T-cell (primary cell): ENCODE data around the gene GCSAML. TPM values are rescaled to one million over a fixed set of nuclear protein-coding genes. Genes with fewer than 3 reads are reported as not detected.

Source experiments
- ATAC-seq, 4 experiments: fragments of 200-7000 bp in 3 of 4; fragments of 150-1000 bp in 1 of 4; cut with Tn5 transposase; replicated peaks in 1 of 4; 1 replicate in 3 of 4; 2 replicates in 1 of 4; pipeline ENCODE4 v1.10.0; 2021; ENCODE audit warnings: moderate library complexity in 3 of 4, mild to moderate bottlenecking in 2 of 4, moderate number of reproducible peaks in 1 of 4
- CTCF ChIA-PET, 2 donors: fragments of 300-600 bp; sonication (Branson Sonifier 250); formaldehyde crosslinking; loops; one replicate each; lab custom pipeline; 2022; ENCODE audit warnings: antibody characterized with exemption in 2 of 2; lab: Charles Lee
- POLR2A ChIA-PET, 2 donors: fragments of 300-600 bp; sonication (Branson Sonifier 250); formaldehyde crosslinking; loops; one replicate each; lab custom pipeline; 2022; ENCODE audit warnings: antibody characterized with exemption in 2 of 2; lab: Charles Lee
- DNase-seq, 35 experiments: peaks; one replicate each; pipeline versions ENCODE4 v3.0.0 to v3.0.0-alpha.2; 2013 to 2023
- H3K27ac ChIP-seq: one replicate; pipeline ENCODE4 v1.5.1; 2013; ENCODE audit warnings: low read length
- H3K27me3 ChIP-seq, 2 experiments: replicated peaks in 1 of 2; 1 replicate in 1 of 2; 2 replicates in 1 of 2; pipeline versions ENCODE4 v1.6.1 to v1.7.0; 2013; ENCODE audit warnings: low read length in 1 of 2, mixed read lengths in 1 of 2; ENCODE audit not compliant: control insufficient read depth in 2 of 2, insufficient read depth in 2 of 2; ENCODE audit errors: extremely low read depth in 1 of 2
- H3K36me3 ChIP-seq, 2 donors: 1 replicate in 1 of 2; 2 replicates in 1 of 2; pipeline versions ENCODE4 v1.6.1 to v1.7.0; 2013; ENCODE audit warnings: low read length in 1 of 2; ENCODE audit not compliant: control insufficient read depth in 2 of 2, insufficient read depth in 1 of 2; ENCODE audit errors: extremely low read depth in 1 of 2
- H3K4me1 ChIP-seq, 2 experiments: 1 replicate in 1 of 2; 2 replicates in 1 of 2; pipeline versions ENCODE4 v1.6.1 to v1.7.0; 2013; ENCODE audit warnings: low read length in 2 of 2, mixed read lengths in 1 of 2; ENCODE audit not compliant: insufficient read depth in 2 of 2, control insufficient read depth in 1 of 2; ENCODE audit errors: extremely low read depth in 1 of 2
- H3K4me3 ChIP-seq, 2 donors: 1 replicate in 1 of 2; 2 replicates in 1 of 2; pipeline versions ENCODE4 v1.5.1 to v1.7.0; 2013; ENCODE audit warnings: mild to moderate bottlenecking in 2 of 2, low read length in 1 of 2, moderate library complexity in 1 of 2; ENCODE audit not compliant: control insufficient read depth in 1 of 2; ENCODE audit errors: extremely low read depth in 1 of 2
- H3K9me3 ChIP-seq: 2 replicates; pipeline ENCODE4 v1.7.0; 2013
- H3K27ac Mint-ChIP-seq, 2 donors: one replicate each; pipeline ENCODE4 v1.8.0; 2020 to 2021; ENCODE audit warnings: mild to moderate bottlenecking in 2 of 2, mixed read lengths in 2 of 2
- H3K27me3 Mint-ChIP-seq, 2 donors: one replicate each; pipeline ENCODE4 v1.8.0; 2021 to 2022; ENCODE audit warnings: mixed read lengths in 2 of 2
- H3K36me3 Mint-ChIP-seq: one replicate; pipeline ENCODE4 v1.8.0; 2021; ENCODE audit warnings: mixed read lengths
- H3K4me1 Mint-ChIP-seq, 3 donors: one replicate each; pipeline ENCODE4 v1.8.0; 2020 to 2022; ENCODE audit warnings: mixed read lengths in 3 of 3, mild to moderate bottlenecking in 1 of 3
- H3K4me3 Mint-ChIP-seq, 3 donors: one replicate each; pipeline ENCODE4 v1.8.0; 2020 to 2022; ENCODE audit warnings: mild to moderate bottlenecking in 3 of 3, mixed read lengths in 3 of 3, moderate library complexity in 3 of 3
- H3K9me3 Mint-ChIP-seq, 3 donors: one replicate each; pipeline ENCODE4 v1.8.0; 2020 to 2022; ENCODE audit warnings: mixed read lengths in 3 of 3
- WGBS: methylation state at CpG from one replicate; pipeline ENCODE4 v1.1.5; 2013; ENCODE audit warnings: missing lambda C conversion rate; ENCODE audit not compliant: insufficient coverage; 5-methylcytosine and 5-hydroxymethylcytosine counted together
- total RNA-seq, 35 experiments: library from RNA in 6 of 35; stranded (reverse) in 6 of 35; fragments of 120-200 nt in 1 of 35; gene quantifications; one replicate each; pipeline versions ENCODE4 v1.2.1 to v1.2.4 and lab custom pipeline; 2013 to 2026

GCSAML gene
- total RNA-seq, 5 donors from 2014 or later (not counting 1 experiment from before 2014, with no cell fraction given) = 0.26 to 0.85 (median 0.36) TPM; not detected in 1

DNA sequence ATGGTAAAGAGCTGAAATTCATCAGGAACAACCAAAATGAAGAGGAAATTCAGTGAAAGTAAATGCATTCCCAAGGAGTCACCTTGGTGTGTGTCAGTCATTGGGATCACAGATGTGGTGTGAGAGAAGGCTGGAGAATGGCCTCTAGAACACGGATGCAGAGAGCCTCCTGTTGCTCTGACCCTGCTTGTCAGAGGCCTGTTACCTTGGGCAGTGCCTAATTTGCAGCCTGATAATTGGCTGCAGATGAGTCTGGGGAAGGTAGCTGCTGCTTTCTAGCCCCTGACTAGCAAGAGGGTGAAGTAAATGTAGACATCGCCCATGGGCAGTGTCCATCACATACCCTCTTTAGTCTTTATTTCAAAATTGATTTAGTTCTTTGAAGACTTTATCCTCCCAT, 3.3 kb downstream of the GCSAML start:
- DNase-seq = no peak
- peaks cover 8 to 10% (median 8%) of the 10 kb centered on the region in 3 donors for H3K4me1 Mint-ChIP-seq
- H3K36me3 ChIP-seq = no peaks in the 10 kb centered on the region
- WGBS = 56% methylated on average over 1 of the region's 2 CpGs
- no peaks in the 10 kb centered on the region for H3K9me3 ChIP-seq
- H3K4me1 ChIP-seq = no peaks in the 10 kb centered on the region
- no peaks in the 10 kb centered on the region for H3K36me3 Mint-ChIP-seq
- no peak overlapping the region for H3K27ac ChIP-seq
- no peak overlapping the region for H3K27ac Mint-ChIP-seq
- H3K9me3 Mint-ChIP-seq = no peaks in the 10 kb centered on the region
- no peak overlapping the region for H3K4me3 ChIP-seq
- ChIA-PET CTCF (interaction anchor here in 1 of 2 donors (0.6 kb wide), 1 partner anchor 161 kb away, joined by 4 read pairs; no protein-coding TSS in a partner anchor), POLR2A (no interaction called here)
- H3K27me3 ChIP-seq = peaks cover 0 to 3% of the 10 kb centered on the region in 2 experiments
- peaks cover 14 to 15% of the 10 kb centered on the region in 2 donors for H3K27me3 Mint-ChIP-seq
- no peak overlapping the region for H3K4me3 Mint-ChIP-seq
- ATAC-seq = no peak

DNA sequence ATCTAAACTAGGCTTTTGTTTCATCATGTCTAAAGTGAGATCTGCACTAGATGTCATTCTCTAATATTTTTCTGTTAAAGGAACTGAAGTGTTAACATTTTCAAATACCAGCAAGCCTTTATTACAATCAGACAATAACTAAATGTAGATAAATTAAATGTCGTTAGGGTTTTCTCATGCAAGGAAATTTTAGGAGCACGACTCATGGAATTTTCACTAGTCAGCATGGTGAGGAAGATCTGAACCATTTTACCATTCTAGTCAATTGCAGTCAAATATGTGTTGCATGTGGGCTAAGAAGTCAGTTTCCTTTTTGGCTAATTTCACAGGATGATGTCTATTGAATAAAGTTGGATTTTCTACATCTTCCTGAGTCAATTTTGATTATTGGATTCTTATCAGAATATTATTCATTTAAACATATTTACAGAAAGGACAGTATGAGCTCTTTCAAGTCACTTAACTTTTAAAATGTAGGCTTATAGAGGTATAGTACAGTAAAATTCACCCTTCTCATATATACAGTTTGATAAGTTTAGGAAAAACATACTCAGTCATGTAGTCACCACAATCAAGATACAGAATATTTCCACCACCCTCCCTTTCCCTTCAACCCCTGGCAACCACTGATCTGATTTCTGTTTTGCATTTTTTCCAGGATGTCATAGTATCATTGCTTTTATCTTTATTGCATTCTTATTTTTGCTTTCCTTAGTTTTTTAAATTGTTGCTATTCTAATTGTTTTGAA, 9.2 kb downstream of the GCSAML start:
- ChIA-PET POLR2A (no interaction called here), CTCF (no interaction called here)
- Histone ChIP-seq H3K9me3 (no peaks in the 10 kb centered on the region), H3K4me1 (no peaks in the 10 kb centered on the region), H3K27me3 (no peaks in the 10 kb centered on the region), H3K4me3 (no peak overlapping the region), H3K27ac (no peak overlapping the region), H3K36me3 (no peaks in the 10 kb centered on the region)
- H3K27me3 Mint-ChIP-seq = peaks cover 0 to 7% of the 10 kb centered on the region in 2 donors
- WGBS = no CpG with 5 or more reads among the region's 2 CpGs
- ATAC-seq (no peak), DNase-seq (no peak)
- H3K9me3 Mint-ChIP-seq = no peaks in the 10 kb centered on the region
- no peak overlapping the region for H3K4me3 Mint-ChIP-seq
- H3K4me1 Mint-ChIP-seq = no peaks in the 10 kb centered on the region
- no peak overlapping the region for H3K27ac Mint-ChIP-seq
- H3K36me3 Mint-ChIP-seq = no peaks in the 10 kb centered on the region

DNA sequence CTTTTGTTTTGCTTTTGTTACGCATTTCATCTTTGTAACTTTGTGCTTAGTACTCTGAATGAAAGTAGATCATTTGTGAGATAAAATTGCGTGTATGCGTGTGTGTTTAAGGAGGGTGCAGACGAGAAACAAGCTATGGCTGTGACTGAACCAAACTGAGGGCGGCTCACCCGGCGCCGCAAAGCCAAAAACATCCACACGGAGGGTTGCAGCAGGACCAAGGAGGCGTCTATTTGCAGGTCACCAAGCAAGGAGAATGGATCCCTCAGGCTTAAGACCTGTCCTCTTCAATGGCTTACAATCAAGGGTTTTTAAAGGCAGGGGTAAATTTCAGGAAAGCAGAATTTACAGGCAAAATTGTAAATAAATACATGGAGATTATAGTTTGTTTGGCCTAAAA, 12.8 kb downstream of the GCSAML start:
- H3K4me1 Mint-ChIP-seq = no peaks in the 10 kb centered on the region
- no peak overlapping the region for H3K4me3 Mint-ChIP-seq
- Histone ChIP-seq H3K4me3 (no peak overlapping the region), H3K9me3 (no peaks in the 10 kb centered on the region), H3K36me3 (no peaks in the 10 kb centered on the region), H3K27me3 (no peaks in the 10 kb centered on the region), H3K4me1 (no peaks in the 10 kb centered on the region), H3K27ac (no peak overlapping the region)
- ChIA-PET POLR2A (interaction anchor here in 1 of 2 donors (0.5 kb wide), 1 partner anchor 519 kb away, joined by 3 read pairs; no protein-coding TSS in a partner anchor), CTCF (no interaction called here)
- H3K36me3 Mint-ChIP-seq = no peaks in the 10 kb centered on the region
- no peak overlapping the region for H3K27ac Mint-ChIP-seq
- H3K9me3 Mint-ChIP-seq = no peaks in the 10 kb centered on the region
- DNase-seq (no peak), ATAC-seq (no peak)
- 70% methylated on average over 10 of the region's 10 CpGs for WGBS
- H3K27me3 Mint-ChIP-seq = peaks cover 0 to 7% of the 10 kb centered on the region in 2 donors

DNA sequence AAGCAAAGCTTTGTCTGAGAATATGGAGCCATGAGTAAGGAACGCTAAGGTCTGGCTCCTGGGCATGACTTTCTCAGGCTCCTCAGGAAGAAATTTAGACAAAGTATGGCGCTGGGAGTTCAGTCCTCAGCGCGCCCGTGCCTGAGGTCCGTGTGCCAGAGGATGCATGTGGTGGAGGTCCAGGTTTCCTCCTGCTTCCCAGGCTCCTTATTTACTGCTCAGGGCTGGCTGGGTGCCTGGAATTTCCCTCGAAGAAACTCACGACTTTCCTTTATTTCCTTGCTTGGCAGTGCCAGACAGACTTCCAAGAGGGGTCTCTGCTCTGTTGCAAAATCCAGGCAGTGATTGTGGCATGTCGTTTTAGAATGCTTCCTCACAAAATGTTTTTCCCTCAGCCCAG, 13.3 kb downstream of the GCSAML start:
- no peaks in the 10 kb centered on the region for H3K36me3 ChIP-seq
- Mint-ChIP-seq H3K9me3 (no peaks in the 10 kb centered on the region), H3K4me3 (no peak overlapping the region), H3K27me3 (peaks cover 0 to 7% of the 10 kb centered on the region in 2 donors), H3K4me1 (no peaks in the 10 kb centered on the region), H3K27ac (no peak overlapping the region), H3K36me3 (no peaks in the 10 kb centered on the region)
- CTCF ChIA-PET = no interaction called here
- no peaks in the 10 kb centered on the region for H3K4me1 ChIP-seq
- H3K9me3 ChIP-seq = no peaks in the 10 kb centered on the region
- no peak for ATAC-seq
- no peak overlapping the region for H3K4me3 ChIP-seq
- POLR2A ChIA-PET = interaction anchor here in 1 of 2 donors (0.6 kb wide), 1 partner anchor 11 kb away, joined by 4 read pairs; no protein-coding TSS in a partner anchor
- H3K27me3 ChIP-seq = no peaks in the 10 kb centered on the region
- no peak overlapping the region for H3K27ac ChIP-seq
- DNase-seq = no peak
- 82% methylated on average over 7 of the region's 9 CpGs for WGBS

DNA sequence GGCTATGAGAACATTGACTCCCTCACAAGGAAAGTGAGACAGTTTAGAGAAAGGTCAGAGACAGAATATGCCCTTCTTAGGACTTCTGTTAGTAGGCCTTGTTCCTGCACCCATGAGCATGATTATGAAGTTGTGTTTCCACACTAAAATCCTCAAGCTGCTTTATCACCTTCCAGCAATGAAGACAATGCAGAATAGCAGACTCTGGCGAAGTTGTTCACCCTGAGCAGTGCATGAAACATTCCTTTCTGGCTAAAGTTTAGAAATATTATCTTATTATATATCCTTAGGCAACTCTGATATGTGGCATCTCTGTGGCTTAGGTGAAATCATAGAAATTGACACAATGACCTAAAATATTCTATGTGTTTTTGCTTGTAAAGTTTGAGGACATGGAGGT, 25.3 kb downstream of the GCSAML start:
- no peak for ATAC-seq
- H3K27me3 Mint-ChIP-seq = peaks cover 9 to 11% of the 10 kb centered on the region in 2 donors
- CTCF ChIA-PET = no interaction called here

DNA sequence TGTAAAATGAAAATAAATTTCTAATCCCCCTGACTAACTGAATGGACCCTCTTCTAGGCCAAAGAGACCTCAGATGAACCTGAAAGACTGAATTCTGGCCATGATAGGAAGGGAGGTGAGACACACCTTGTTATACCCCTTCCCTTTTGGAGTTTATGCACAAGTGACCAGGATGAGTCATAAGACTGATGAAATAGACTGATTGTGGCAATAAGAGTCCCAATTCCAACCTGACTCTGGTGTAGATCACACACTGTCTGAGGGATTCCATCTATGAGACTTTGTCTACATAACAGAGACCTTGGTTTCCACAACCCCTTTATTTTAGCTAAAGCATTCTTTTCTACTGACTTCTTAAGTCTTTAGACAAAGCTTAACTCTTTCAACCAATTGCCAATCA, 25.7 kb downstream of the GCSAML start:
- Mint-ChIP-seq H3K27me3 (peaks cover 9 to 11% of the 10 kb centered on the region in 2 donors), H3K36me3 (no peaks in the 10 kb centered on the region), H3K4me1 (no peaks in the 10 kb centered on the region), H3K9me3 (peaks cover 8 to 15% (median 14%) of the 10 kb centered on the region in 3 donors), H3K27ac (no peak overlapping the region), H3K4me3 (no peak overlapping the region)
- no peak overlapping the region for H3K4me3 ChIP-seq
- H3K27me3 ChIP-seq = peaks cover 0 to 5% of the 10 kb centered on the region in 2 experiments
- no peaks in the 10 kb centered on the region for H3K9me3 ChIP-seq
- no peak overlapping the region for H3K27ac ChIP-seq
- ChIA-PET POLR2A (interaction anchor here in 1 of 2 donors (0.6 kb wide), 1 partner anchor 10 kb away, joined by 3 read pairs; no protein-coding TSS in a partner anchor), CTCF (no interaction called here)
- ATAC-seq (no peak), DNase-seq (no peak)
- H3K4me1 ChIP-seq = no peaks in the 10 kb centered on the region
- no peaks in the 10 kb centered on the region for H3K36me3 ChIP-seq

More for the DNA sequence above, 25.3 kb downstream of the GCSAML start:
- H3K27ac Mint-ChIP-seq = no peak overlapping the region
- H3K36me3 Mint-ChIP-seq = no peaks in the 10 kb centered on the region
- no peak overlapping the region for H3K4me3 Mint-ChIP-seq
- Histone ChIP-seq H3K4me1 (no peaks in the 10 kb centered on the region), H3K27me3 (peaks cover 0 to 5% of the 10 kb centered on the region in 2 experiments), H3K36me3 (no peaks in the 10 kb centered on the region), H3K4me3 (no peak overlapping the region), H3K9me3 (no peaks in the 10 kb centered on the region), H3K27ac (no peak overlapping the region)
- peaks cover 8 to 19% (median 19%) of the 10 kb centered on the region in 3 donors for H3K9me3 Mint-ChIP-seq
- no peaks in the 10 kb centered on the region for H3K4me1 Mint-ChIP-seq
- no CpG with 5 or more reads among the region's 1 CpG for WGBS
- no peak for DNase-seq
- POLR2A ChIA-PET = interaction anchor here in 1 of 2 donors (0.6 kb wide), 1 partner anchor 11 kb away, joined by 3 read pairs; no protein-coding TSS in a partner anchor
